Measurements from ENCODE around the gene GLS. TPM values are rescaled to one million over a fixed set of nuclear protein-coding genes. Genes with fewer than 3 reads are reported as not detected.
A peak's percentile ranks its signal among the peaks of the same experiment; 100 is the strongest.
"Not testable (repeated sequence)": the region's sequence is repeated elsewhere in the genome, so short reads cannot be mapped to it uniquely, and the experiment has no call there.

Gene GLS
- 136 and 145 TPM in 2 replicates for total RNA-seq (2014; rRNA removed; shearing (Covaris generic))

DNA sequence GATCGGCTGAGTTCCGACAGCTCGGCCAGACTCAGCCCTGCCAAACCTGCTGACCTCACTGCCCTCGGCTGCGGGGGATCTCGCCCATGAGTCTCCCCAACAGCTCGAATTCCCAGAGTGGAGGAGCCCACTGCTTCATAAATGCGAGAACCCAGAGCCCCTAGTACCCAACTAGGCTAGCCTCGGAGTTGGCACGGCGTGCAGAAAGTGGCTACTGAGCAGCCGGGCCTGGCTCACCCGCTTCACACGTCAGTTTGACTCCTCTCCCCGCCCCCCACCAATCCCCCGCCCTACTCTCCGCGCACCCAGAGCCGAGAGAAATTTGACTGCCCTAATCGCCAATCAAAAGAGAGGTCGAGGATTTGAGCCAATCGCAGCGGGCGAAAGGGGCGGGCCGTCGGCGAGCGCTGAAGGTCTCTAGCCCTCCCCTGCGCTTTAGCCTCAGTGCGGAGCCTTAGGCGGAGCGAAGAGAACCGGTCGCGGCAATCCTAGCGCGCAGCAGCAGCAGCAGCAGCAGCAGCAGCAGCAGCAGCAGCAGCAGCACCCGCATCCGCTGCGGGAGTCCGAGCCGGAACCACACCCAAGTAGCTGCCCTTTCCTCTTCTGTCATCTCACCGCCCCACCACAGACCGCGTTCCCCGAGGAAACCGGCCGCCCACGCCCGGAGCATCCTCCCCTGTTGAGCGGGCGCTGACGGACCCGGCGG is at the start of gene GLS:
Gene GLS (plus strand): TSS at position 444 of the 706 bp plus-strand sequence. CDS start 264 bp downstream, outside the sequence.
- peak; percentile 97 for DNase-seq (ENCODE audit: low read depth)

DNA sequence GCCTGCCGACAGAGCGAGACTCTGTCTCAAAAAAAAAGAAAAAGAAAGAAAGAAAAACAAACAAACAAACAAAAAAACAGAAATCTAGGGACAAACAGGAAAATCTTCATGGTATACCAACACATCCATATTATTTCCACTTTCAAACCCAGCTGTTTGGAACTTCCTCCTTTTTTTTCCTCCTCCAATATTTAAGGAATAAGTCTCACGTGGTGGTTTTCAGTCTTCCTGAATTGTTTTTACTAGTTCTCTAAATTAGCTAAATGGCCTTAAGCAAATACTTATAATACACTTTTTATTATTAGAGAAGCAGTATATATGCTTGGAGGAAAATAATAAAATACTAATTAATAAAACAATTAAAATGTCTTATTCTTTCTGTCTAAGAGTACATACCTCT is 48.7 kb upstream of the GLS start:
- DNase-seq (ENCODE audit: low read depth): no peak

DNA sequence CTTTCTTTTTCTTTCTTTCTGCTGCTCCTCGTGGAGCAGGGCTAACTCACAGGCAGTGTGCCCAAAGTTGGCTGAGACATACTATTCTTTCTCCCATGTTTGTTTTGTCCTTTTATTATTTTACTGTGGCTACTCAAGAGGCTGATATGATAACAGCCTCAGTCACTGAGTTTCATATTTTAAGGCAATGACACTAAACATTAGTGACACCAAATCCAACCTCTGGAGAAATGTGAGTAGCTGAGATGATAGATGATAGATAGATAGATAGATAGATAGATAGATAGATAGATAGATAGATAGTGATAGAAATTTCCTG is 45.8 kb upstream of the GLS start:
- no peak for DNase-seq (ENCODE audit: low read depth)

DNA sequence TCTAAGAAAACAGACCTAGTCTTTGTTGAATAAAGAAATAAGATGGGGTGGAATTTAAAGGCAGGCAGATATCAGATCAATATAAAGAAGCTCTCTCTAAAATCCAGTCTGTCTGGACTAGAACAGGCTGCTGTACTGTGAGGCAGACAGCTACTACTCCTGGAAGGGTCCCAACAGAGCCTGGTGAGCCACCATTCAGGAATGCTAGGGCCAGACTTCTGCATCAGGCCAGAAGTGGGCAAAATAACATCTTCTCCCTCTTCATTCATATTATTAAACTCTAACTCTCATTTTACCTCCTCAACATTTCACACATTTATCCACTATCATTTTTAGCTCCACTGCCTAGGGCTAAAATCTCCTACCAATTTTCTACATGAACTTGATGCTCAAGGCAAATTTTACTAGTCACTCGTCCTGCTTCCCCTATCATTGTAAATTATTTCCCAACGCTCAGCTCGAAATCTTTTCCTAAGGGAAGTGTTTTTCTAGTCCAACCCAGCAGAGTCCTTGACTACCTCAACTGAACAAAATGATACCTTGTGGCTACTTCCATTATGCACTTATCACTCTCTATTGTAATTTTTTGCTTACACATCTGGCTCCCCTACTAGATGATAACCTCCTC is 45.2 kb upstream of the GLS start:
- peak; percentile 87 for DNase-seq (ENCODE audit: low read depth)

DNA sequence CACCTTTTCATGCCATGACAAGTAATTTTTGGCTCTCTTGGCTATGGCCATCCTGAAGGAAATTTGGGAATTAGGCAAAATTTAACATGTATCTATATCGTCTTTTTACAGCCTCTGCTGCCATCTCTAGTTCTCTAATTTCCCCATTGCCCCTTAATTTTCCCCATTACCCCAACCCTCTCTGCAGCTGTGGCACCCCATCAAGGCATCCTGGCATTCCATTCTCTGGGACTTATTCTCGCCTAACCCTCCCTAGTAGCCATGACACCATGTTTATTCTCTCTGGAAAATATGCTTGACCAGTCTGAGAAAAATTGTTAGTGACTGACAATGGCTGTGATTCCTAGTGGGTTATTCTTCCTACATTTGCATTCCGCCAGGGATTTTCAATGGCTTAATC is 43.9 kb upstream of the GLS start:
- no peak for DNase-seq (ENCODE audit: low read depth)

DNA sequence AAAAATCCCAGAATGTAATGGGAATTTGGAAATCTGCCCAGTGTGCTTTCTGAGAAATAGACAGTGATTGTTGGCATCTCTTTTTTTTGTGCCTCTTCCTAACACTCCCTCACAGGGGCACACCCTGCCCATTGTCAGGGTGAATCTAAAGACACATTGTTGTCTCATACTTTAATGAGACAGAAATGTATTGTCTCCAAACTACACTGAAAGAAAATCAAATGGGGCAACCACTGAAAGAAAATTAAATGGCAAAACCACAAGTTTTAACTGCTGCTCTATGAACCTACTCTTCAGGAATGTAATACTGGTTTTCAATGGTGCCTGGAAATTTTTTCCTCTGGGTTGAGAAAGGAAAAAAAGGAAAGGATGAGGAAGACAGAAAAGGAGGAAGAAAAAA is 43.2 kb upstream of the GLS start:
- DNase-seq (ENCODE audit: low read depth): peak; percentile 48

GRCh38 chr2:190837952-190838361 is 42.7 kb upstream of the GLS start:
- DNase-seq (ENCODE audit: low read depth): peak; percentile 54

DNA sequence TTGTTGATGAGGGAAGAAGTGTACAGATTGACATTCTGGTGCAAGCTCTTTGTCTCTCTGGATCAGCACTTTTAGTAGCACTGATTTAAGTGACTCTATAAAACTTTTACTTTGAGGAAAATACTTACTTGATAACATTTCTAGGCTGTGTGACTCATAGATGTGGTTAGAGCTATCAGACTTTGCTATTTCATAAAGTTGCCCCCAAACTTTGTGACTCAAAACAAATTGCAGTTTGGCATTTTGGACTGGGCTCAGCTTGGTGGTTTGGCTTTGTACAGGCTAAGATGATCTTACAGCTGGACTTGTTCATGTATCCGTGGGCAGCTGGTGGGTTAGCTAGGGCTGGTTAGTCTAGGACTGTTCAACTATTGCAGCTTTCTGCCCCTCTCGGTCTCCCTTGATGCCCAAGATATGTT is 42.1 kb upstream of the GLS start:
- DNase-seq (ENCODE audit: low read depth): peak; percentile 83

DNA sequence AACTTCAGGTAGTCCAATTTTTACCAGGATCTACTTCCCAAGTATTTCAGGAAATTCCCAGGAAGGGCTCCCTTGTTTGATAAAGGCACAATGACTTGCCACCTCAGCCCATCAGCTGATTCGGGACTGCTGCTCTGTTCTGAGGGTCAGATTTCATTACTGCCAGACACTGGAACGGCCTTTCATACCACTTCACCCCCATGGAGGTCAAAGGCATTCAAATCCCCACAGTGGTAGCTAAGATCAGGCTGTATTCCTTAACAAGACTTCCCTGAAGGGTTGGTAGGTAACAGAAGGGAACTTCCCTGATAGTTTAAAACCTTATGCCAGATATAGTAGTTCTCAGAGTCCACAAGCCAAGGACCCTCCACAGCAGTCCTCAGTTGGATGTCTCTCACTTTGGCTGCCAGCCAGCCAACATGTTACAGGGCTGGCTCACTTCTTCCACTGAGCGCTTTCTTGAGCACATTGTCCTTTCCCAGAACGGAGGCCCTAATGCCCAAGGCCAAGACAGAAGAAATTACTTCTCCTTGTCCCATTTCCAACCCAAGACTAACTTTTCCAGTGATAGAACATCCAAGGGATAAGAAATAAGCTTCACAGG is 40.0 kb upstream of the GLS start:
- DNase-seq (ENCODE audit: low read depth): peak; percentile 28

- DNase-seq (ENCODE audit: low read depth): no peak
These were observed 38.7 kb upstream of the GLS start for GRCh38 chr2:190841707-190842505.

GRCh38 chr2:190842606-190843104 is 38.0 kb upstream of the GLS start:
- no peak for DNase-seq (ENCODE audit: low read depth)

- DNase-seq (ENCODE audit: low read depth): peak; percentile 78
These were observed 36.5 kb upstream of the GLS start for GRCh38 chr2:190843890-190844699.

DNA sequence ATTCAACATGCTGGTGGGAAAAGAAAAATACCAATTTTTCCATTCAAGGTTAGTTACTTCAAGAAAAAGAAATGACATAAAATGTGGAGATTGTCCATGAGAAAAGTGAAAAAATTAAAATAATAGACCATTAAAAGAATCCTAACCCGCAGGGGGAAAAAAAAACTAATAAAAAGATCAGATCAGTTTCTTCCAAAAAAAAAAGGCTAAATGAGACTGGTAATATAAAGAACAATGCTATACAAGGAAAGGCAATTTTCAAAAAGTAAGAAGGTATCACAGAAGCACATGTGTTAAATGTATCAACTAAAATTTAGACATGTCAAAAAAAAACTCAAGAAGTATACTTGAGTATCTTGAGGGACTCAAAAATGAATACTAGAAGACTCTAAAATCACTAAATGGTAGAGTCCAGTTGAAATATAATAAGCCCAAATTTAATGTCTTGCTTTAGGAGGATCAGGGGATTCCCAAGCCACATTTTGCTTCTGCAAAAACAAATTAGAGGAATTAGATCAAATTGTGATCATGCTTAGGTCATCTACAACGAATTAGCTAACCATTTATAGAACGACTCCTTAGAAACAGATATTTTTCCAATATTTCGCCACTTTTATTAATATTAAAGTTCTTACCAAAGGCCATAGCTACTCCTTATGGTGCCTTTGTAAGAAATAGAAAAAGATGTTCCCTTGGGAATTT is 35.8 kb upstream of the GLS start:
- DNase-seq (ENCODE audit: low read depth): no peak

- DNase-seq (ENCODE audit: low read depth): peak; percentile 40
These were observed 33.9 kb upstream of the GLS start for GRCh38 chr2:190846746-190847145.

DNA sequence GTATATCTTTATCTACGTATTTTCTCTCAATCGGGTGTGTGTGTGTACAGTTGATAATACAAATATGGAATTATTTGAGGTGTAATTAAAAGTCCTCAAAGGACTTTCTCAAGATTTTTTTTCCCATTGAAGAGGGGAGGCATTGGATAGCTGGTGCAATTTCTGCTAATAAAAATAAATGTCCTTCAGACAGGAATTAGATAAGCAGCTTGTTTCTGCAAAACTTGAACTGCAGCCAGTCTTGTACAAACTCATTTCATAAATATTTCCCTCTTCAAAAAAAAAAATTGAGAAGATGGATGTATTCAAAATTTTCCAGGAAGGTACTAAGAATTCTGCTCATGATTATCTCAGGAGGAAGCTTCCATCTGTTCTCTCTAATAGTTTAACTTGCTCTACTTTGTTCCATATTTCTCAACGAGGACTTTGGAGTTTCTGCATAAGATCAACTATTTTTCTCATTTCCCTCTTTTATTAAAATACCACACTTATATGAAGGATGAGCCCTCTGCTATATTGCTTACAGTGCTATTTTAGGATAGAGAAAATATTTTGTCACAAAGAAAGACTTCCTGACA is 33.0 kb upstream of the GLS start:
- DNase-seq (ENCODE audit: low read depth): no peak

DNA sequence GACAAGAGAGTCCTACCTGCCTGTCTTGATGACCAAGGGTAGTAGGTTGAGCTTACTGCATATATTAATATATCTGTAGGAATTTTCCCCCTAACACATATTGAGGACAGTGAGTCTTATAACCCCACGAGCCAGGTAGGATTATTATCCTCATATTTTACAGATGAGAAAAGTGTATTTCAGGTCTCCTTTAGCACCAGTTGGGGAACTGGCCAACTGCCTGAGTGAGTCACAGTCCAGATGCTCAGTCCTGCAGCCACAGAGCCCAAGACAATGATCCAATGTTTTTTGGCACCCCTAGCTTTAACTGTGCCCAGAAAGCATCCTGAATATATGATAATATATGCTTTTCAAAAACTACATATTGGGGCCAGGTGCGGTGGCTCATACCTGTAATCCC is 30.8 kb upstream of the GLS start:
- peak; percentile 74 for DNase-seq (ENCODE audit: low read depth)

GRCh38 chr2:190853022-190853421 is 27.6 kb upstream of the GLS start:
- DNase-seq (ENCODE audit: low read depth): not testable (repeated sequence)

DNA sequence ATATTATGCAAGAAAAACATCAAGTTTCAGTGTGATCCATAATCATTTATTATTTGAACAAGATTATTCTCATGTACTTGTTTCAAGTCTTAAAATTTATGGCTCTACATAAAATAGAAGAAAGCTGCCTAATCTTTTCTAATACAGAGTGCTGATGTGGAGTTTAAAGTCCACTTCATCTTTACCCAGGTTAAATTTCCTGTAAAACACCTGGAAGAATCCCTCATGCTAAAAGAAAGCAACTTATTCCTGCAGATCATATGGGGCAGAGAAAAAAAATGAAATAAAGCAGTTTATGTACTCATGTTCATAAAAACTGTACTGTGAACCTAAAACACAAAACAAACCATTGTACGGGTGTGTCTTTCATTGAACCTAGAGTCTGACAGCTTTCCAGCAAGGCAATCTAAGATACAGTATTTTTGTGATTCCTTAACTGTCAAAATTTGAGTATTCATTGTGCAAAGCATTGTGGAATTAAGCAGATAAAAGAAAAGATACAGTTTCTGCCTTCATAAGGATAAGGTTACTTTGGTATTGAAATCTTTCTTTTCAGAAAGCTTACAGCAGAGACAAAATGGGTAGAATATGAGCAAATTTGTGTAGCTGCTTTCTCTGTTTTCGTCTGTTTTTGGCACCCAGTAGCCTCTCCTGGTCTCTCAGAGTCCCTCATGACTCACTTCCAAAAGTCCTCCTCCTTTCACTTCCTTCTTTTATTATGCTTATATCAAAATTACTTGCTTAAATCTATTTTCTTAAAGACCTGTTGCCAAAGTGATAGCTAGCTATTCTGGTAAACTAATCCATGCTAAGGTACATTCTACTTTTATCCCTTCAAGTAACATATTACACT is 26.9 kb upstream of the GLS start:
- DNase-seq (ENCODE audit: low read depth): no peak

DNA sequence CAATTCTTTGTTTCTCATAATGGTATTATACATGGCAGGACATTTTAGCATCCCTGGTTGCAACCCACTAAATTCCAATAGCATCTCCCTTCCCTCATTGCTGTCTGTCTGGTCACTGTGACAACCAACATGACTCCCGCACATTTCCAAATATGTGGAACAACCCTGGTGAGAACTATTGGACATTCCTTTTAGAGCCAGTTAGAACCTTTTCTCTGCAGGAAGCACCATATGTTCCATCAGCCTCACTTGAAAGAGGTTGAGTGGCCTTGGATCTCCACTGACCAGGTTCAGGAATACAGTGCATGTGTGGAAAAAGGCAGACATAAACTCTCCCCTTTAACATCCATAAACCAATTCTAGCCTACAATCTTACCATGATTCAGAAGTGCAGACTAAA is 25.9 kb upstream of the GLS start:
- DNase-seq (ENCODE audit: low read depth): no peak
